ENCODE measurements around the gene CDYL.
"Not testable (repeated sequence)": the region's sequence is repeated elsewhere in the genome, so short reads cannot be mapped to it uniquely, and the experiment has no call there.

Gene CDYL

DNA sequence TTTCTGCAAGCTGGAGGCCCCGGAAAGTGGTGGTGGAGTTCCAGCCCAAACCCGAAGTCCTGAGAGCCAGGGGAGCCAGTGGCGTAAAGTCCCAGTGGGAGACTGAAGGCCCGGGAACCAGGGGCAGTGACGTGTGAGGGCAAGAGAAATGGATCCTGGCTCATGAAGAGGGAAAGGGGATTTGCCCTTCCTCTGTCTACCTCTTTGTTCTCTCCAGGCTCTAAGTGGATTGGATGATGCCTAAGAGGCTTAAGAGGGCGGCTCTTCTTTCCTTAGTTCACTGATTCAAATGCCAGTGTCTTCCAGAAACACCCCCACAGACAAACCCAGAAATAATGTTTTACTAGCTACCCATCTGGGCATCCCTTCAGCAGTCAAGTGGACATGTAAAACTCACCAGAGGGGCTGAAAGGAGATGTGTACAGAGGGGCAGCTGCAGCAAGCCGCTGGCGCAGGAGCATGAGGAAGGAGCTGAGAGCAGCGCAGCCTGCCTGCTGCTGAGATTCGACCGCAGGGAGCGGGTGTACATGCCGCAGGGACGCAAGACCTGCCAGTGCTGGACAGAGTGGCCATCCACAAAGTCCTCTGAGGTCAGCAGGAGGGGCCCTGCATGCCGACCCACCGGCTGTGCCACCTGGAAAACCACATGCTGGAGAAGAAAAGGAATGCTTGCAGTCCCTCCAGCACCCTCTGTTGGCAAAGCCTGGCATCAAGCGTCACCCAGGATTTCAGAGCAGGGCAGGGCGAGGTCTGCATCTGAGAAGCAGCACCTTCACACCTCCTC, 29.5 kb downstream of the CDYL start:
- no peak for DNase-seq (ENCODE audit: low read depth)

DNA sequence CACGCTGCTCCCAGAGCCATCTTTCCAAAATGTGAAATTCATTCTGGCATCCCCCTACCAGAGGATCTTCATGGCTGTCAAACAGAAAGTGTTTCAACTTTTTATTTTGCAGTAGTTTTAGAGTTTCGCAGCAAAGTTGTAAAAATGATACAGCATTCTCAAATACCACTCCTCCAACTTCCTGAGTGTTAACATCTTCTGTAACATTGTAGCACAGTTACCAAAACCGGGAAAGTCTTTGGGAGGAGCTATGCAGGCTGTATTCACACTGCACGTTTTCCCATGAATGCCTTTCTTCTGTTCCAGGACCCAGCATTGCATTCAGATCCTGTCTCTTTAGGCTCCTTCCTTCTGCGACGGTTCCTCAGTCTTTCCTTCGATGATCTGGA, 30.1 kb downstream of the CDYL start:
- no peak for DNase-seq (ENCODE audit: low read depth)

DNA sequence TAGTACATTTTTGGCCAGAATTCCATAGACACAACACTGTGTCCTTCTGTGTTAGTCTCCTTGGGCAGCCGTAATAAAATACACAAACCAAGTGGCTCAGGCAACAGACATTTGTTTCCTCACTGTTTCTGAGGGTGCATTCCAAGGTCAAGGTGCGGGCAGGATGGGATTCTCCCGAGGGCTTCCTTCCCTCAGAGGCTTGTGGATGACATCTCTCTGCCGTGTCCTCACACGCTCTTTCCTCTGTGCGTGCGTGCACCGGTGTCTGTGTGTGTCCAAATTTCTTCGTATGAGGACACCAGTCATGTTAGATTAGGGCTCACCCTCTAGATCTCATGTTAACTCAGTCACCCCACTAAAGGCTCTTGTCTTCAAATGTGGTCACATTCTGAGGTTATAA, 30.6 kb downstream of the CDYL start:
- DNase-seq (ENCODE audit: low read depth), result no peak

DNA sequence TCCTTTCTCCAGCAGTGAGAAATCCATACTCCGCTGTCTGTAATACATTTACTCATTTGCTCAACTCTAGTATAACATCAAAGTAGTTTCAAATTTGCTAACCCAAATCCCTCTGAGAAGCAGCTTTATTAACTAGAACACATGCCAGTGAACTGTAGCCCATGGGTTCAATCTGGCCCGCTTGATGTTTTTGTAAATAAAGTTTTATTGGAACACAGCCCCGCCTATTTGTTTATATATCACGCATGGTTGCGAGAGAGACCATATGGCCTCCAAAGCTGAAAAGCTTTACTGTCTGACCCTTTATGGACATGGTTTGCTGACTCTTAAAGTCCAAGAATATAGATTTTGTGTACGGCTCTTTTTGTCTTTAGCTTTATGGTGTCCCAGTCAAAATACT, 32.2 kb downstream of the CDYL start:
- no peak for DNase-seq (ENCODE audit: low read depth)

DNA sequence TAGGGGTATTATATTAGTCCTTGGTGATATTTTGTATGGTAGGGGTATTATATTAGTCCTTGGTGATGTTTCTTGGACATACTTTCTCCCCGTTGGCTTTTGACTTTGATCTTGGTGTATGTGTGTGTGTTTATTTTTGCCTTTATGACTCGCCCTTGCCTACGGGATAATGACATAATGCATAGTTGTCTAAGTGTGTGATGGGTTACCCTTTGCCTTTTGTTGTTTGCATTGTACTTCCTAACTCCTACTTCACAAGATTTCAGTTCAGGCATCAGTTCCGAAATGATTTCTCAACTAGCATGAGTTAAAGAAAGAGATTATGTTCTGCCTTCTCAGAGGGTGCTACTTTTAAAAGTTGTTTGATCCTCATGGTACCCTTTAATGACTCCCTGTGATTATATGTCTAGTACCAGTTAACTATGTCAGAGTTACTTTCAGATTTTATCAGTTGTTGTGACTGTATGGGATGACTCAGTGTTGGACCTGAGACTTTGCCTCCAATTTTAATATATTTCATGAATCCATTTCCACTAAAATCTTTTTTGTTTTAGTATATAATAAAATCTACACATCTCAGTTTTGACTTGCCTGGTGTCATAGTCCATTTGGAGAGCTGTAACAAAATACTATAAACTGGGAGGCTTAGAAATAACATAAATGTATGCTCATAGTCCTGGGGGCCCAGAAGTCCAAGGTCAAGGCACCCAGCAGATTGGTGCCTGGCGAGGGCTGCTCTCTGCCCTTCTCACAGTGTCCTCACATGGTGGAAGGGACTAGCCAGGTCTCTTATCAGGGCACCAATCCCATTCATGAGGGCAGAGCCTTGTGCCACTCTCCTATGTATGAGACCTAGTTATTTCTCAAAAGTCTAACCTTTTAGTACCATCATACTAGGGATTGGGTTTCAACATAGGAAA, 34.1 kb downstream of the CDYL start:
- no peak for DNase-seq (ENCODE audit: low read depth)

DNA sequence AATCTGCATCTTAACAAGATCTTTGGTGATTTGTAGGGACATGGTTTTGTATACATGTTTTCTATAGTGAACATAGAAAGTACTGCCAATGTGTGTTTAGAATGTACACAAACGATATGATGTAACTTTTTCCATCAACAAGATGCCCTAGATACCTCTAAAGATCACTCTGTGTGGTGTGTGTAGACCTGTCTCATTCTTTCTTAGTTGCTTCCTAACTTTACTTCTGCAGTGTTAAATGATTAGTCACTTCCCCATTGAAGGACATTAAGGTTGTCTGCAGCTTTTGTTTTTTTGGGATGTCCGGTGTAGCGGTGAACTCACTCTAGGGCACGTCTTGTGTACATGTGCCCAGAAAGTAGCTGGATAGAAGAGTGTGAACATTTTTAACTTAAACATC, 35.9 kb downstream of the CDYL start:
- DNase-seq (ENCODE audit: low read depth), result no peak

DNA sequence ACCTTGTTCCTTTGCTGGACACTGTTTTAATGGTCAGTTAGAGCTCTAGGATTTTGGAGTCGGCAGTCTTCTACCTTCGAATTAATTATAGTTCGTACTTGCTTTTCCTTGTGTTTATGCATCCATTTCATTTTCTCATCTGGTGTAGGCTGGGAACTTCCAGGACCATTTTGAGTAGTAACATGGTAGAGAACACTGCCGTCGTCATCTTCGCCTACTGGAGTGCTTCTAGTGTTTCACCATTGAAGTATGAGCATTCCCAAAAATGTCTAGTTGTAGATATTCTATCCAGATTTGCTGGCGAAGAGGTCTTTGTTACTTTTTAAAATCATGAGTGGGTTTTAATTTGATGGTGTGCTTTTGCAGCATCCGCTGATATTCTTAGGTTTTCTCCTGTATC, 36.9 kb downstream of the CDYL start:
- DNase-seq (ENCODE audit: low read depth), result no peak

DNA sequence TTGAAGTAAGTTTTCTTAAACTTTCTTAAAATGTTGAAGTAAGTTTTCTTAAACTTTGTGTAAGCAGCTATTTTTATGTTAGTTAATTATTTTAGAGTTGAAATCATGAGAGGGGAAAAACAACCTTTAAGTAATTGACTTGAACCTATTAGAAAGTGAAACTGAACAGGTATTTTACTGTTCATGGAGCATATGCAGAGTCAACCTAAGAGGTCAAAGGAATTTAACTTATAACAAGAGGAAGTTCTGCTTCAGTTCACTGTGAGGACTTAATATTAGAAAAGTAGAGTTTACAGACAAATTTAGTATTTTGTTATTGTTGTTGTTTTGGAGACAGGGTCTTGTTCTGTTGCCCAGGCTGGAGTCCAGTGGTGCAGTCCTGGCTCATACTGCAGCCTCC, 38.0 kb downstream of the CDYL start:
- no peak for DNase-seq (ENCODE audit: low read depth)

DNA sequence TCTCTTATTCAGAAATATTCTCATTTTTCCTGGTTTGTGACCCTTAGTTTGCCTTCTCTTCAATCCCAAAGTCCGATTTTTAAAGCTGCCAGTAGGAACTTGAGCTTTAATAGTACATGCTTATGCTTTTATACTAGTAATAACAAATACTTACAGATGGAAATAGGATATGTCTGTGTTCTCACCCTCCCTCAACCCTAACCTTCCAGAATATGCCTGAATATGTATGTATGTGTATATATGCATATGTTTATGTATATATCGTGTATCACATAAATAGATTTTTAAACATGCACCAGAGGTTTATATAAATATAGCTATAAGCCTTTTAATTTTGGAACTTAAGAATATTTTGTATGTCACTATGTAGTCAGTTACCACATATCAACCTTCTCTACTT, 38.8 kb downstream of the CDYL start:
- no peak for DNase-seq (ENCODE audit: low read depth)

DNA sequence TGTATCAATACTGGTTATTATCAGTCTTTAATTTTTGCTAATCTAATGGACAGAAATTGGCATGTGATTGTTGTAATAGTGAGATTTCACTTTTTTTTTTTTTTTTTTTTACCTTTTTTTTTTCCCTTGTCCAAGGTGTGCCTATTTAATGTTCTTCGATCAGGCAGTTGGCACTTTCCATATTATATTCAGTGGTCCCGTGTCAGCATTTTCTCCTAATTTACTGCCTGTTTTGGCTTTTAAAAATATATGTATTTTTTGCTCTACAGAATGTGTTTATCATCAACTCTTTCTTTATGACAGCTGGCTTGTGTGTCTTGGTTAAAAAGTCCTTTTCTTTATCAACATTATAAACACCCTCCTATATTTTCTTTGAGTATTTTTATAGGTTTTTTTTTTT, 39.4 kb downstream of the CDYL start:
- DNase-seq (ENCODE audit: low read depth), result no peak

DNA sequence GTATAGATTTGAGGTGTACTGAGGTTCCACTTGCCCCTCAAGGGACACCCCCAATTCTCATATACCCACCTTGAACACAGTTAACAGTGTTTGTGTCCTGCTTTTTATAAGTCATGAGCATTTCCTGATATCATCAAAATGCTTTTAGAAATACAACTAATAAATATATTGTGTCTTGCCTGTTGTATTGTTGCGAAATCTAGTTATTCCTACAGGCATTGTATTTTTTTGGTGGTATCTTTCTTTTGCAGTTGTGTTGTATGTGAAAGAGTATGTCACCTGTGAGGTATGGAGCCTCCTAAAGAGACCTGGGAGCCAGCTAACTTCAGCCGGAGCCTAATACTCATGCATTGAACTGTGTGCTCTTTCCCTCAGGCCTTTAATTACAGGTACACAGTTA, 40.7 kb downstream of the CDYL start:
- DNase-seq (ENCODE audit: low read depth), result no peak

DNA sequence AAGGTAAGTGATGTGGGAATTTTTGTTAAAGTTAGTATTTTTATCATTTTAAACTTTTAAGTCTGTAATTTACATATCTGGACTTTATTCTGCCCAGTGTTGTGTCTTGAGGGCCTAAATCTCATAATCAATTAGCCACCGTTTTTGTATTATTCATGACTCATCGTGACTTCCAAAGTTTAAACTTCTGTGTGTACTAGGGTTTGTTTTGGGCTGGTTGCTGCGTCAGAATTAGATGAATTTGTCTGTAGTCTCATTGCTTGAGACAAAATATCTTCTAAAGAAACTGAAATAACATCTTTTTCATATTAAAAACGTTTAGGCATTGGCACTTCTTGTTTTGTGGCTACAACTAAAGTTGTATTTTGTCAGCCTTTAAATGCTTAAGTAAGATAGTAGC, 41.3 kb downstream of the CDYL start:
- DNase-seq (ENCODE audit: low read depth), result no peak

DNA sequence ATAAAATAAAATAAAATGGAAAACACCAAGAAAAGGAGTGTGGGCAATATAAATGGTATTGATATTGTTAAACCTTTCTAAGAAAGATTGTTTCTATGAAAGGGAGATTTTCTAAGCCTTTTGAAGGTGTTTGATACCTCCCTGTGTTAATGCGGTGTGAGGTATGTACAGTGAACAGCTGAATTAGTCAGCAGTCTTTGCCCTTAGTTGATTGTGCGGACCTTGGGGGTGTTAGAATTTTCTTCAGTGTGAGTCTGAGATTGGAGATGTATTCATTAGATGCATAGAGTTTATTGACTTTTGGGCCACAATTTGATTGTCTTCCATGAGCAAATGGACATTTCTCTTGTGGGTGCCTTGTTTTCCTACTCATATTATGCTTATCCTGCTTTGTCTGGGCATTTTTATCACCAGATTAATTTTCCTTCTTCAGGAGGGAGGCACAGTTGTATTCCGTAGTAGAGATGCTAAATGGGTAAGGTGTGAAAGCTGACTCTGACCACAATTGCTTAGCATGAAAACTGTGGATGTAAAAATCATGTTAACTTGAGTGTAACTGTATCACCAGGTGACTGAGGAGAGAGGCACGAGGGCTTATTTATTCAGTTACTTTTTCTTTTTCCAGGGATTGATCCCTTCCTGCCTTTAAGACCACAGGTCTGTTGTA, 42.2 kb downstream of the CDYL start:
- no peak for DNase-seq (ENCODE audit: low read depth)

DNA sequence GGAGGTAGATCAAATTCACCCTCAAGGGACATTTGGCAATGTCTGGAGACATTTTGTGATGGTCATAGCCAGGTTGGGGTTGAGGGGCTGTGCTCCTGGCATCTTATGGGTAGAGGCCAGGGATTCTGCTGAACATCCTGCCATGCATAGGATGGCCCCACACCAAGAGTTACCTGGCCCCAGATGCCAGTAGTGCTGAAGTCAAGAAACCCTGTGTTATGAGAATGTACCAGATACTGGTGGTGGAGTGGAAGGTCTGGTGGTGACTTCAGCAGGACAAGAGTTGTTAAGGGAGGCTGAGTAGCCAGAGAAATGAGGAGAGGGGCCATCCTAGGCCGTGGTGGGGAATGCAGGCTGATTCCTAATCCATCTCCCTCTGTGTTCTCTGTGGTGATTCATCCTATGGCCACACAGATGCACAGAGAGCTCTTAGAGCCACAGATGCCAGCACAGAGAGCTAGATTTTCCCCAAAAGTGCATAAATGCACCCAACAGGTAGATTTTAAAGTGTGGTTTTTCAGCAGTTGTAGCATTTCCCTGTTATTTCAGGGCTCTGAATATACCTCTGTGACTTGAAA, 43.6 kb downstream of the CDYL start:
- DNase-seq (ENCODE audit: low read depth), result no peak

DNA sequence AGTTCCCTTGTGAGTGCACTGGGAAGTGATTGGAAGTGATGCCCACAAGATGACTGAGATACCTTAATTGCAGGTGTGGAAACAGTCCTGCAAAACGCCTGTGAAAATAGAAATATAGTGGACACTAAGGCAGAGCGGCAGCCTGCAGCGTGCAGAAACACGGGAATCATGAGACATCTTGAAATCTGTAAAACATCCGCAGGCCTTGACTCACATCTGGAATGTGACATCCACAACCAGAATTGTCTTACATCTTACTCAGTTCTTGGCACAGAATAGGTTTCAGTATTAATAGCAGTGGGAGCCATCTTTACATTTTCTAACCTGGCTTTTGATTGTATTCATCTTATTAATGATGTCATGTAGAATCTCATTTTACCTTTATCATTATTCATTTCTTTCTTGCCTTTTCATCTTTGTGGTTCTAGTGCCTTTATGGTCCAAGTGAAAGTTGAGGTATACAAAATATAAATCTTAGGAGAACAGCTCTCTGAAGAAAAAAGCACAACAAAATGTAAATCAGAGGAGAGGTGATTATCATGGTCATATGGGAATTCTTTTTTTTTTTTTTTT, 44.6 kb downstream of the CDYL start:
- DNase-seq (ENCODE audit: low read depth), result no peak

DNA sequence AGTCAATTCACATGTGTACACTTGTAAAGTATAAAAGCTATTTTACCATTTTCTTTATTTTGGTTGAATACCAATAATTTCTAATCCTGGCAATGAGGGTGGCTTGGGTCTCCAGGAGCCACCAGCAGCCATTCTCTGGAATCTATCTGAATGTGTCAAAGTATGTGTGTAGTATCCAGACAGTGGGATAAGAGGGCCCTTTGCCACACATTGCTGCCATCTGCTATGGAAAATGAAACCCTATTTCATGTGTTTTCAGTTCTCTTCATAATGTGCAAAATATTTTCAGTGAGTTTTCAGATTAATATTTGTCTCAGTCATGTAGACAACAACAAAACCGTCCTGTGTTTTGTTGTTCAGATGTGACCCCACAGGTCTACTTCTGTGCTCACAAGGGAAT, 46.3 kb downstream of the CDYL start:
- DNase-seq (ENCODE audit: low read depth), result no peak

DNA sequence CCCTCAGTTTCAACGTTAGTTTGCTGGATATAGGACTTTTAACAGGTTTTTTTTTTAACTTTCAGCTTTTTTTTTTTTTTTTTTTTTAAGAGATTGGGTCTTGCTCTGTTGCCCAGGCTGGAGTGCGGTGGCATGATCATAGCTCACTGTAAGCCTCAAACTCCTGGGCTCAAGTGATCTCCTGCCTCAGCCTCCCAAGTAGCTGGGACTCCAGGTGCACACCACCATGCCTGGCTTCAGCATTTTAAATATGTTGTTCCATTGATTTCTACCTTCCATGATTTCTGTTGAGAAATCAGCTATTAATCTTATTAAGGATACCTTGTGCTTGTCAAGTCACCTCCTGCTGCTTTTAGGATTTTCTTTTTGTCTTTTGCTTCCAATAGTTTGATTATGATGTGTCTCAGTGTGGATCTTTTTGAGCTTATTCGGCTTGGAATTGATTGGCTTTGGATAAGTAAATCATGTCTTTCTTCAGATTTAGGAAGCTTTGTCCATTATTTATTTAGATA, 52.0 kb downstream of the CDYL start:
- no peak for DNase-seq (ENCODE audit: low read depth)

DNA sequence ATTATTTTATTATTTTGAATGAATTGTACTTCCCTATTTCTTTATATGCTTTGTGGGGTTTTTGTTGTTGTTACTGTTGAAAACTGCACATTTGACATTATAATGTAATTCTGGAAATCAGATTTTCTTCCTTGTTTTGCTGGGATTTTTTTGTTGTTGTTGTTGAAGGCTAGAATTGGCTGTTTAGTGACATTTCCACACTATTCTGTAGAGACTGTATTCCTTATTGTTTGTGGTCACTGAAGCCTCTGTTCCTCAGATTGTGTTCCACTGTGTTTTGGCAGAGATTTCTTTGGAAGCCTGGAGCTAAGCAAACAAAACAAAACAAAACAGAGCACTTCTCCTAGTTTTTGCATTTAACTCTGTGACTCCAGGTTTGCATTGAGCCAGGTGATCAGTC, 52.9 kb downstream of the CDYL start:
- no peak for DNase-seq (ENCODE audit: low read depth)

DNA sequence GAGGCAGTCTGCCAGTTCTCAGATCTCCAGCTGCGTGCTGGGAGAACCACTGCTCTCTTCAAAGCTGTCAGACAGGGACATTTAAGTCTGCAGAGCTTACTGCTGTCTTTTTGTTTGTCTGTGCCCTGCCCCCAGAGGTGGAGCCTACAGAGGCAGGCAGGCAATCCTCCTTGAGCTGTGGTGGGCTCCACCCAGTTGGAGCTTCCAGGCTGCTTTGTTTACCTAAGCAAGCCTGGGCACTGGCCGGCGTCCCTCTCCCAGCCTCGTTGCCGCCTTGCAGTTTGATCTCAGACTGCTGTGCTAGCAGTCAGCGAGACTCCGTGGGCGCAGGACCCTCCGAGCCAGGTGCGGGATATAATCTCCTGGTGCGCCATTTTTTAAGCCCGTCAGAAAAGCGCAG, 59.3 kb downstream of the CDYL start:
- DNase-seq (ENCODE audit: low read depth), result not testable (repeated sequence)

DNA sequence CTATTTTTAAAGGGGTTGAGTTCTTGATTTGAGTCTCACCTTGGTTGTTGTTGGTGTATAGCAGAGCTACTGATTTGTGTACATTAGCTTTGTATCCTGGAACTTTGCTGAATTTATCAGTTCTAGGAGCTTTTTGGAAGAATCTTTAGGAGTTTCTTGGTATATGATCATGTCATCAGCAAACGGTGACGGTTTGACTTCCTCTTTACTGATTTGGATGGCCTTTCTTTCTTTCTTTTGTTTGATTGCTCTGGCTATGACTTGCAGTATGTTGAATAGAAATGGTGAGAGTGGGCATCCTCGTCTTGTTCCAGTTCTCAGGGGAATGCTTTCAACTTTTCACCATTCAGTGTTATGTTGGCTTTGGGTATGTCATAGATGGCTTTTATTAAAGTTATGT, 64.0 kb downstream of the CDYL start:
- DNase-seq (ENCODE audit: low read depth), result no peak

DNA sequence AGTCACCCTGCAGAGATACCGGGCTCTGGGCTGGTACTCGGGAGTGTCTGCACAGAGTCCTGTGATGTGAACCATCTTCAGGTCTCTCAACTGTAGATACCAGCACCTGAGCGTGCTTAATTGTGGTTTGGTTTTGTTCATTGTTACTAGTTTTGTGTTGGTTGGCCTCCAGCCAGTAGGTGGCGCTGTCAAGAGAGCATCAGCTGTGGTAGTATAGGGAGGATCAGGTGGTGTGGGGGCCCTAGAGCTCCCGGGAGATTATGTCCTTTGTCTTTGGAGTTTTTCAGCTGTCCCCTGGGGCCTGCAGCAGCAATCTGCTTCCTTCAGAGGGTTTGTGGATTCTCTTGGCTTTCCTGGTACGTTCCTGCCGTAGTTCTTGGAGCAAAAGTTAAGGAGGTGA, 67.9 kb downstream of the CDYL start:
- no peak for DNase-seq (ENCODE audit: low read depth)

DNA sequence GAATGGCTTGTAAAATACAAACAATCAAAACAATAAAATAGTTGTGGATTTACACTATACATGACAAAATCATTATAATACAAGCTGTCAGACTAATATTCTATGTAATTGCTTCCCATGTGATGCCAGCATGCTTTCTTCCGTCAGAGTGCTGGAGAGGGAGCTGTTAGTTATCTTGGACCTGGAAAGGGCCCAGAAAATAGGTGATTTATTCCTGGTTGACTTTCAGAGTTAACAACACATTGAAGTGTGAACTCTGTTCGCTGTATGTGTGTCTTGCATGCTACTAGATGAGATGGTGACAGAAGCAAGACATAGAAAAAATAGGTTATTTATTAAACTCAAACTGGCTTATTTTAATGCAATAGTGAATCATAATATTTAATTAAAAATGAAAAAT, 70.2 kb downstream of the CDYL start:
- no peak for DNase-seq (ENCODE audit: low read depth)

Data from activated gamma-delta T cell treated with anti-CD3 and anti-CD28 coated beads, Interleukin-2, amount 50 U/mL, for 16 hours (primary cell).